HG02852 (cell line): Measurements from ENCODE around the gene SUPT4H1.

ENCODE experiments used
- ATAC-seq: cut with Tn5 transposase; IDR thresholded peaks from one replicate; pipeline ENCODE4 v1.9.1; 2021; ENCODE audit warnings: mild to moderate bottlenecking, moderate library complexity; ENCODE audit not compliant: unreplicated experiment

The SUPT4H1 gene

GRCh38 chr17:58321571-58322525 is 30.2 kb downstream of the SUPT4H1 start:
- ATAC-seq, result no peak

- ATAC-seq, result no peak
Measured at GRCh38 chr17:58320570-58321323, 31.3 kb downstream of the SUPT4H1 start.

- ATAC-seq, result no peak
Measured at GRCh38 chr17:58320163-58320558, 31.8 kb downstream of the SUPT4H1 start.

- ATAC-seq, result no peak
Measured at GRCh38 chr17:58319173-58320162, 32.5 kb downstream of the SUPT4H1 start.

- ATAC-seq, result no peak
Measured at GRCh38 chr17:58318627-58319172, 33.3 kb downstream of the SUPT4H1 start.

GRCh38 chr17:58318065-58318481 is 33.9 kb downstream of the SUPT4H1 start:
- no peak for ATAC-seq

- ATAC-seq, result no peak
Measured at GRCh38 chr17:58317421-58318064, 34.5 kb downstream of the SUPT4H1 start.

- ATAC-seq, result no peak
Measured at GRCh38 chr17:58316260-58316960, 35.6 kb downstream of the SUPT4H1 start.

- no peak for ATAC-seq
Measured at GRCh38 chr17:58315750-58316149, 36.3 kb downstream of the SUPT4H1 start.

- no peak for ATAC-seq
Measured at GRCh38 chr17:58315281-58315711, 36.7 kb downstream of the SUPT4H1 start.

- no peak for ATAC-seq
Measured at GRCh38 chr17:58314706-58315015, 37.3 kb downstream of the SUPT4H1 start.

- ATAC-seq, result no peak
Measured at GRCh38 chr17:58313815-58314705, 37.9 kb downstream of the SUPT4H1 start.

- ATAC-seq, result no peak
Measured at GRCh38 chr17:58312829-58313228, 39.2 kb downstream of the SUPT4H1 start.

- no peak for ATAC-seq
Measured at GRCh38 chr17:58312021-58312630, 39.9 kb downstream of the SUPT4H1 start.

GRCh38 chr17:58311429-58311894 is 40.5 kb downstream of the SUPT4H1 start:
- ATAC-seq, result no peak

- ATAC-seq, result no peak
Measured at GRCh38 chr17:58310511-58311428, 41.2 kb downstream of the SUPT4H1 start.

GRCh38 chr17:58309918-58310259 is 42.1 kb downstream of the SUPT4H1 start:
- ATAC-seq, result no peak
